Mesenchymal stem cell (in vitro differentiated cells and primary cell): ENCODE measurements around the gene ATF6.

ENCODE experiments used
- DNase-seq: peaks from one replicate; pipeline ENCODE4 v3.0.0-alpha.2; 2013
- H2AFZ ChIP-seq: one replicate; pipeline ENCODE4 v1.6.1; 2013; ENCODE audit warnings: low read depth, mild to moderate bottlenecking, control low read depth, inconsistent platforms, low read length, moderate library complexity
- H2AK5ac ChIP-seq: 2 replicates; pipeline ENCODE4 v1.6.1; 2013; ENCODE audit warnings: low read length, moderate library complexity, mild to moderate bottlenecking, inconsistent platforms; ENCODE audit not compliant: severe bottlenecking
- H2BK120ac ChIP-seq: one replicate; pipeline ENCODE4 v1.6.1; 2013; ENCODE audit warnings: low read depth, mild to moderate bottlenecking, inconsistent platforms, low read length, moderate library complexity
- H2BK12ac ChIP-seq, 2 experiments: one replicate each; pipeline ENCODE4 v1.6.1; 2013; ENCODE audit warnings: inconsistent platforms in 2 of 2, low read length in 2 of 2, mild to moderate bottlenecking in 2 of 2, moderate library complexity in 2 of 2, control low read depth in 1 of 2
- H2BK15ac ChIP-seq: one replicate; pipeline ENCODE4 v1.6.1; 2013; ENCODE audit warnings: mild to moderate bottlenecking, low read depth, inconsistent platforms; ENCODE audit not compliant: poor library complexity, severe bottlenecking
- H2BK5ac ChIP-seq: 2 replicates; pipeline ENCODE4 v1.6.1; 2013; ENCODE audit warnings: low read depth, mild to moderate bottlenecking, low read length, control low read depth, inconsistent platforms; ENCODE audit not compliant: poor library complexity, severe bottlenecking
- H3K14ac ChIP-seq, 2 experiments: one replicate each; pipeline ENCODE4 v1.6.1; 2013; ENCODE audit warnings: inconsistent platforms in 2 of 2, low read length in 2 of 2, control low read depth in 1 of 2, mild to moderate bottlenecking in 1 of 2, moderate library complexity in 1 of 2
- H3K18ac ChIP-seq, 2 experiments: one replicate each; pipeline ENCODE4 v1.6.1; 2013; ENCODE audit warnings: inconsistent platforms in 2 of 2, low read length in 2 of 2, control low read depth in 1 of 2, low read depth in 1 of 2, mild to moderate bottlenecking in 1 of 2
- H3K23ac ChIP-seq, 2 experiments: one replicate each; pipeline ENCODE4 v1.6.1; 2013; ENCODE audit warnings: inconsistent platforms in 2 of 2, low read length in 2 of 2, mild to moderate bottlenecking in 2 of 2, moderate library complexity in 2 of 2, control low read depth in 1 of 2
- H3K27ac ChIP-seq: 2 replicates; pipeline ENCODE4 v1.5.1; 2013; ENCODE audit warnings: mild to moderate bottlenecking, moderate library complexity, low read length, control low read depth, inconsistent platforms; ENCODE audit not compliant: poor library complexity, severe bottlenecking
- H3K27me3 ChIP-seq, 2 experiments: 2 replicates each; pipeline versions ENCODE4 v1.6.1 to v1.7.0; 2013; ENCODE audit warnings: low read length in 2 of 2, mild to moderate bottlenecking in 2 of 2, moderate library complexity in 2 of 2, control low read depth in 1 of 2, inconsistent platforms in 1 of 2; ENCODE audit not compliant: control insufficient read depth in 1 of 2, insufficient read depth in 1 of 2
- H3K36me3 ChIP-seq, 2 experiments: 2 replicates each; pipeline versions ENCODE4 v1.6.1 to v1.7.0; 2013; ENCODE audit warnings: low read length in 2 of 2, control low read depth in 1 of 2, inconsistent platforms in 1 of 2, low read depth in 1 of 2, mild to moderate bottlenecking in 1 of 2; ENCODE audit not compliant: insufficient read depth in 2 of 2, control insufficient read depth in 1 of 2
- H3K4ac ChIP-seq, 2 experiments: one replicate each; pipeline ENCODE4 v1.6.1; 2013; ENCODE audit warnings: inconsistent platforms in 2 of 2, low read length in 2 of 2, mild to moderate bottlenecking in 2 of 2, moderate library complexity in 2 of 2, control low read depth in 1 of 2, low read depth in 1 of 2
- H3K4me1 ChIP-seq: 2 replicates; pipeline ENCODE4 v1.6.1; 2013; ENCODE audit warnings: low read depth, low read length, control low read depth; ENCODE audit not compliant: control insufficient read depth, insufficient read depth
- H3K4me2 ChIP-seq: 2 replicates; pipeline ENCODE4 v1.6.1; 2013; ENCODE audit warnings: low read length, mild to moderate bottlenecking, inconsistent platforms; ENCODE audit not compliant: poor library complexity, severe bottlenecking
- H3K4me3 ChIP-seq, 2 experiments: 2 replicates each; pipeline versions ENCODE4 v1.5.1 to v1.7.0; 2013; ENCODE audit warnings: low read length in 2 of 2, mild to moderate bottlenecking in 2 of 2, control low read depth in 1 of 2, low read depth in 1 of 2; ENCODE audit not compliant: insufficient read depth in 1 of 2
- H3K79me1 ChIP-seq: replicated peaks from 2 replicates; pipeline ENCODE4 v1.6.1; 2013; ENCODE audit warnings: mild to moderate bottlenecking, control low read depth, low read length, inconsistent platforms; ENCODE audit not compliant: poor library complexity, severe bottlenecking
- H3K9ac ChIP-seq: 2 replicates; pipeline ENCODE4 v1.7.0; 2013; ENCODE audit warnings: mild to moderate bottlenecking, low read length, moderate library complexity
- H3K9me3 ChIP-seq: 2 replicates; pipeline ENCODE4 v1.7.0; 2013; ENCODE audit warnings: mild to moderate bottlenecking, low read length; ENCODE audit not compliant: control insufficient read depth
- H4K8ac ChIP-seq: one replicate; pipeline ENCODE4 v1.6.1; 2013; ENCODE audit warnings: inconsistent platforms, mild to moderate bottlenecking, low read length, moderate library complexity
- H4K91ac ChIP-seq: one replicate; pipeline ENCODE4 v1.6.1; 2013; ENCODE audit warnings: mild to moderate bottlenecking, low read length, inconsistent platforms
- WGBS: methylation state at CpG from one replicate; pipeline ENCODE4 v1.1.7; 2013; ENCODE audit warnings: mixed read lengths; 5-methylcytosine and 5-hydroxymethylcytosine counted together

The ATF6 gene

GRCh38 chr1:161941726-161942436 lies 175.8 kb downstream of the ATF6 start:
- H2BK120ac ChIP-seq = no peak overlapping the region
- no peak overlapping the region for H3K4me2 ChIP-seq
- no peak overlapping the region for H4K91ac ChIP-seq
- peaks cover 0 to 16% of the 10 kb centered on the region in 2 experiments for H3K36me3 ChIP-seq
- DNase-seq = no peak
- H2AFZ ChIP-seq = no peak overlapping the region
- no peak overlapping the region for H2BK5ac ChIP-seq
- H3K9me3 ChIP-seq = no peaks in the 10 kb centered on the region
- no peak overlapping the region for H2BK15ac ChIP-seq
- H2BK12ac ChIP-seq = no peak overlapping the region
- H3K79me1 ChIP-seq = no peaks in the 10 kb centered on the region
- H3K4ac ChIP-seq = no peak overlapping the region
- no peak overlapping the region for H3K4me3 ChIP-seq
- H3K27me3 ChIP-seq = no peaks in the 10 kb centered on the region
- H3K23ac ChIP-seq = no peak overlapping the region
- H4K8ac ChIP-seq = no peak overlapping the region
- H3K4me1 ChIP-seq = peaks cover 3% of the 10 kb centered on the region
- H3K18ac ChIP-seq = no peak overlapping the region
- 88% methylated on average over 1 of the region's 8 CpGs for WGBS
- no peak overlapping the region for H2AK5ac ChIP-seq
- no peak overlapping the region for H3K27ac ChIP-seq
- H3K9ac ChIP-seq = no peak overlapping the region
- no peak overlapping the region for H3K14ac ChIP-seq

- Histone ChIP-seq H3K18ac (no peak overlapping the region), H3K9ac (no peak overlapping the region), H3K36me3 (peaks cover 0 to 15% of the 10 kb centered on the region in 2 experiments), H3K9me3 (no peaks in the 10 kb centered on the region), H2BK120ac (no peak overlapping the region), H3K14ac (no peak overlapping the region), H3K4ac (no peak overlapping the region), H2BK15ac (no peak overlapping the region), H2BK12ac (no peak overlapping the region), H3K4me1 (peaks cover 4% of the 10 kb centered on the region), H3K79me1 (no peaks in the 10 kb centered on the region), H4K91ac (no peak overlapping the region), H4K8ac (no peak overlapping the region), H2AK5ac (no peak overlapping the region), H3K23ac (no peak overlapping the region), H2BK5ac (no peak overlapping the region), H3K4me3 (no peak overlapping the region), H2AFZ (no peak overlapping the region), H3K27ac (no peak overlapping the region), H3K4me2 (no peak overlapping the region), H3K27me3 (no peaks in the 10 kb centered on the region)
- no peak for DNase-seq
- WGBS = no CpG with 5 or more reads among the region's 1 CpG
Observed at GRCh38 chr1:161943737-161944136, 177.6 kb downstream of the ATF6 start.

- H2BK5ac ChIP-seq = no peak overlapping the region
- no peaks in the 10 kb centered on the region for H3K27me3 ChIP-seq
- H3K79me1 ChIP-seq = peaks cover 2% of the 10 kb centered on the region
- H3K4me3 ChIP-seq = no peak overlapping the region
- H3K18ac ChIP-seq = no peak overlapping the region
- no peak overlapping the region for H2BK12ac ChIP-seq
- H4K8ac ChIP-seq = no peak overlapping the region
- H3K9me3 ChIP-seq = no peaks in the 10 kb centered on the region
- no peak overlapping the region for H2BK15ac ChIP-seq
- H2AK5ac ChIP-seq = no peak overlapping the region
- no peak overlapping the region for H3K4ac ChIP-seq
- no peak overlapping the region for H3K4me2 ChIP-seq
- H3K23ac ChIP-seq = no peak overlapping the region
- peaks cover 0 to 13% of the 10 kb centered on the region in 2 experiments for H3K36me3 ChIP-seq
- no peak overlapping the region for H3K9ac ChIP-seq
- no peak overlapping the region for H3K14ac ChIP-seq
- no peak overlapping the region for H2BK120ac ChIP-seq
- no peak for DNase-seq
- no peak overlapping the region for H3K27ac ChIP-seq
- H4K91ac ChIP-seq = no peak overlapping the region
- 100% methylated on average over 2 of the region's 2 CpGs for WGBS
- H2AFZ ChIP-seq = no peak overlapping the region
- peaks cover 4% of the 10 kb centered on the region for H3K4me1 ChIP-seq
Observed at GRCh38 chr1:161944381-161944780, 178.3 kb downstream of the ATF6 start.

GRCh38 chr1:161945306-161946060 lies 179.4 kb downstream of the ATF6 start:
- Histone ChIP-seq H4K8ac (no peak overlapping the region), H2AFZ (no peak overlapping the region), H3K9ac (no peak overlapping the region), H2BK15ac (no peak overlapping the region), H3K4me3 (no peak overlapping the region), H3K79me1 (peaks cover 3% of the 10 kb centered on the region), H3K4me1 (peaks cover 4% of the 10 kb centered on the region), H3K4ac (no peak overlapping the region), H3K4me2 (no peak overlapping the region), H3K14ac (no peak overlapping the region), H3K27me3 (no peaks in the 10 kb centered on the region), H3K36me3 (peaks cover 0 to 13% of the 10 kb centered on the region in 2 experiments), H2AK5ac (peak overlapping the region; percentile 69), H4K91ac (no peak overlapping the region), H3K9me3 (no peaks in the 10 kb centered on the region), H3K27ac (no peak overlapping the region), H2BK5ac (no peak overlapping the region), H2BK120ac (no peak overlapping the region), H3K18ac (no peak overlapping the region), H2BK12ac (no peak overlapping the region), H3K23ac (no peak overlapping the region)
- WGBS = 100% methylated on average over 2 of the region's 3 CpGs
- no peak for DNase-seq
